K562 (cell line): ENCODE results near the gene MAPKAPK3. TPM values are rescaled to one million over a fixed set of nuclear protein-coding genes. Genes with fewer than 3 reads are reported as not detected.

Experiments used
- ATAC-seq: fragments of 200-7000 bp; cut with Tn5 transposase; 3 replicates; pipeline ENCODE4 v1.9.1; 2020; ENCODE audit warnings: moderate library complexity
- BruUV-seq: library from RNA; stranded (reverse); fragments of 400-500 nt; replicated peaks from 2 replicates; lab custom pipeline; 2021; lab: Mats Ljungman, UMichigan
- CTCF ChIA-PET: fragments of 300-600 bp; formaldehyde crosslinking; extraction: SDS; loops from one replicate; lab custom pipeline; 2021; ENCODE audit warnings: low intra/inter-chr PET ratio; lab: Yijun Ruan, JAX
- POLR2A ChIA-PET: fragments of 300-600, 350-650 bp; sonication (Branson Sonifier 250); formaldehyde crosslinking; extraction: SDS; loops from one replicate; lab custom pipeline; 2021; ENCODE audit warnings: antibody characterized with exemption, inconsistent platforms; lab: Yijun Ruan, JAX
- DNase-seq, 4 experiments: peaks; one replicate each; pipeline versions ENCODE4 v3.0.0 to v3.0.0-alpha.2; 2011 to 2018; ENCODE audit warnings: low spot score in 3 of 4, mixed read lengths in 3 of 4; ENCODE audit errors: extremely low read depth in 1 of 4
- FAIRE-seq: peaks from 2 replicates; lab custom pipeline; 2011; peaks lifted over from hg19 to GRCh38; lab: Jason Lieb, UNC
- H2AFZ ChIP-seq: 2 replicates; pipeline ENCODE4 v1.6.0; 2011; ENCODE audit warnings: low read depth, low read length, control low read depth, inconsistent platforms
- H3K27ac ChIP-seq: fragments of 200-600 bp; 3 replicates; pipeline ENCODE4 v1.8.0; 2011; ENCODE audit warnings: low read depth, mild to moderate bottlenecking, control low read depth, inconsistent platforms, low read length, moderate library complexity, mixed read lengths; ENCODE audit errors: extremely low read depth
- H3K27me3 ChIP-seq, 2 experiments: fragments of 300-600 bp in 1 of 2; 2 replicates in 1 of 2; 3 replicates in 1 of 2; pipeline versions ENCODE4 v1.6.0 to v1.8.0; 2011; ENCODE audit warnings: inconsistent platforms in 2 of 2, low read length in 2 of 2, mild to moderate bottlenecking in 1 of 2, mixed read lengths in 1 of 2, moderate library complexity in 1 of 2; ENCODE audit not compliant: control insufficient read depth in 2 of 2, insufficient read depth in 2 of 2
- H3K36me3 ChIP-seq: fragments of 300-600 bp; 3 replicates; pipeline ENCODE4 v1.8.0; 2011; ENCODE audit warnings: mild to moderate bottlenecking, low read length, inconsistent platforms; ENCODE audit not compliant: control insufficient read depth, insufficient read depth
- H3K4me1 ChIP-seq, 2 experiments: fragments of 200-600 bp in 1 of 2; replicated peaks in 1 of 2; 2 replicates in 1 of 2; 3 replicates in 1 of 2; pipeline versions ENCODE4 v1.5.1 to v1.8.0; 2011; ENCODE audit warnings: inconsistent platforms in 2 of 2, low read length in 2 of 2, mild to moderate bottlenecking in 1 of 2, mixed read lengths in 1 of 2, moderate library complexity in 1 of 2; ENCODE audit not compliant: control insufficient read depth in 2 of 2, insufficient read depth in 2 of 2
- H3K4me2 ChIP-seq: 2 replicates; pipeline ENCODE4 v1.6.1; 2011; ENCODE audit warnings: low read length, control low read depth, inconsistent platforms, mixed read lengths; ENCODE audit not compliant: insufficient read depth
- H3K4me3 ChIP-seq: fragments of 200-600 bp; sonication (generic), shearing (Covaris generic); 2 replicates; pipeline ENCODE4 v1.5.1; 2016; ENCODE audit warnings: control low read depth, inconsistent platforms
- H3K79me2 ChIP-seq: fragments of 200-600 bp; 3 replicates; pipeline ENCODE4 v1.8.0; 2011; ENCODE audit warnings: low read length, inconsistent platforms; ENCODE audit not compliant: control insufficient read depth, insufficient read depth
- H3K9ac ChIP-seq, 2 experiments: 2 replicates each; pipeline versions ENCODE4 v1.6.0 to v1.6.1; 2011; ENCODE audit warnings: low read depth in 2 of 2, low read length in 2 of 2, control low read depth in 1 of 2, inconsistent platforms in 1 of 2, mild to moderate bottlenecking in 1 of 2, mixed read lengths in 1 of 2; ENCODE audit not compliant: insufficient read depth in 1 of 2
- H3K9me1 ChIP-seq: one replicate; pipeline ENCODE4 v1.6.0; 2011; ENCODE audit warnings: inconsistent platforms, mild to moderate bottlenecking, low read length, moderate library complexity; ENCODE audit not compliant: control insufficient read depth, insufficient read depth
- H3K9me3 ChIP-seq: replicated peaks from 2 replicates; pipeline ENCODE4 v1.5.1; 2011; ENCODE audit warnings: low read depth, low read length, inconsistent platforms; ENCODE audit not compliant: control insufficient read depth, insufficient read depth
- H4K20me1 ChIP-seq: replicated peaks from 2 replicates; pipeline ENCODE4 v1.6.1; 2011; ENCODE audit warnings: low read length, inconsistent platforms, mixed read lengths; ENCODE audit not compliant: control insufficient read depth, insufficient read depth
- E4F1 ChIP-seq: fragments of 250-450 bp; sonication (Bioruptor Pico); IDR thresholded peaks from 2 replicates; pipeline ENCODE4 v1.5.0; 2021; ENCODE audit warnings: mild to moderate bottlenecking, borderline replicate concordance
- RAD21 ChIP-seq, 2 experiments: fragments of 250-450 bp in 1 of 2; fragments of 450-650 bp in 1 of 2; sonication (Bioruptor Pico) in 1 of 2; formaldehyde crosslinking in 1 of 2; IDR thresholded peaks in 1 of 2; conservative IDR thresholded peaks in 1 of 2; 2 replicates each; pipeline versions ENCODE4 v1.4.0 to v1.8.0; 2020 to 2022; ENCODE audit warnings: mild to moderate bottlenecking in 2 of 2, moderate library complexity in 1 of 2
- SREBF2 ChIP-seq: sonication (generic); formaldehyde crosslinking; IDR thresholded peaks from 2 replicates; pipeline ENCODE4 v1.4.0; 2020; ENCODE audit warnings: mild to moderate bottlenecking, missing genetic modification reagents
- YY1 ChIP-seq, 3 experiments: IDR thresholded peaks; 2 replicates each; pipeline ENCODE4 v1.6.1; 2011; ENCODE audit warnings: low read length in 2 of 3, mild to moderate bottlenecking in 2 of 3, moderate library complexity in 2 of 3, borderline replicate concordance in 1 of 3, control low read depth in 1 of 3, low read depth in 1 of 3; ENCODE audit not compliant: insufficient read depth in 3 of 3, insufficient replicate concordance in 2 of 3, control insufficient read depth in 1 of 3, insufficient read length in 1 of 3; ENCODE audit errors: extremely low read depth in 1 of 3
- ZNF263 ChIP-seq: sonication (generic); formaldehyde crosslinking; IDR thresholded peaks from 2 replicates; pipeline ENCODE4 v1.8.0; 2022; ENCODE audit warnings: mild to moderate bottlenecking, missing genetic modification reagents, borderline replicate concordance
- ZNF561 ChIP-seq: fragments of 450-650 bp; formaldehyde crosslinking; conservative IDR thresholded peaks from 2 replicates; pipeline ENCODE4 v1.4.0; 2020; ENCODE audit warnings: mild to moderate bottlenecking, moderate library complexity
- ZNF76 ChIP-seq: fragments of 250-450 bp; sonication (Bioruptor Pico); IDR thresholded peaks from 2 replicates; pipeline ENCODE4 v1.4.0; 2020; ENCODE audit warnings: mild to moderate bottlenecking, moderate library complexity, borderline replicate concordance
- WGBS: fragments of 100-300 bp; shearing (Covaris generic); methylation state at CpG from one replicate; pipeline ENCODE4 v1.1.6; 2016; ENCODE audit warnings: low coverage, mixed read lengths; ENCODE audit not compliant: insufficient coverage; ENCODE audit errors: missing lambda C conversion rate; 5-methylcytosine and 5-hydroxymethylcytosine counted together
- in situ Hi-C: fragments of 300-500 bp; cut with MboI; formaldehyde crosslinking; loops from 4 replicates; pipeline ENCODE4 v1.15.0; 2018; ENCODE audit warnings: inconsistent platforms, mixed read lengths
- intact Hi-C: fragments of 100-400 bp; cut with micrococcal nuclease; formaldehyde crosslinking; loops from 2 replicates; pipeline ENCODE4 v1.14.2; 2022
- polyA plus RNA-seq, 8 experiments: library from polyadenylated mRNA; depleted of rRNA in 4 of 8; stranded (reverse) in 5 of 8; unstranded in 3 of 8; fragments of >200 nt; fragmentation: Nextera tagmentation in 2 of 8; fragmentation: Illumina TruSeq in 1 of 8; extraction: Ambion mirVana in 2 of 8; extraction: Trizol in 1 of 8; gene quantifications; 2 replicates each; pipeline versions ENCODE4 v1.2.1 to v1.2.3, GENCODE V29; 2011 to 2014; ENCODE audit warnings: inconsistent platforms in 1 of 8, missing spikeins in 1 of 8
- total RNA-seq, 7 experiments: library from RNA; depleted of rRNA in 6 of 7; stranded (reverse); fragments of >200 nt in 6 of 7; fragmentation: Illumina TruSeq in 2 of 7; extraction: Trizol in 2 of 7; gene quantifications; 2 replicates each; pipeline versions ENCODE4 v1.2.1 to v1.2.3, GENCODE V29; 2011 to 2021; ENCODE audit warnings: low replicate concordance in 1 of 7
- TF ChIP-seq, protein P1 (sequence below): fragments of 450-650 bp; IDR thresholded peaks from 2 replicates; pipeline ENCODE4 v1.6.1; 2017; ENCODE audit warnings: antibody characterized with exemption
- TF ChIP-seq, protein P2 (sequence below), 3 experiments: IDR thresholded peaks in 2 of 3; conservative IDR thresholded peaks in 1 of 3; 2 replicates each; pipeline ENCODE4 v1.5.1; 2011 to 2012; ENCODE audit warnings: low read length in 3 of 3, mild to moderate bottlenecking in 3 of 3, control low read depth in 2 of 3, improper control_type of control experiment in 1 of 3, inconsistent platforms in 1 of 3, low read depth in 1 of 3, mixed read lengths in 1 of 3, moderate library complexity in 1 of 3; ENCODE audit not compliant: insufficient read depth in 2 of 3

The MAPKAPK3 gene
- total and polyA plus RNA-seq, 9 of the 15 experiments (the other 6 are each of a cell fraction or from before 2014, with no cell fraction given) = 8.0 to 56.4 (median 41.2) TPM

- TF ChIP-seq, protein P1, sequence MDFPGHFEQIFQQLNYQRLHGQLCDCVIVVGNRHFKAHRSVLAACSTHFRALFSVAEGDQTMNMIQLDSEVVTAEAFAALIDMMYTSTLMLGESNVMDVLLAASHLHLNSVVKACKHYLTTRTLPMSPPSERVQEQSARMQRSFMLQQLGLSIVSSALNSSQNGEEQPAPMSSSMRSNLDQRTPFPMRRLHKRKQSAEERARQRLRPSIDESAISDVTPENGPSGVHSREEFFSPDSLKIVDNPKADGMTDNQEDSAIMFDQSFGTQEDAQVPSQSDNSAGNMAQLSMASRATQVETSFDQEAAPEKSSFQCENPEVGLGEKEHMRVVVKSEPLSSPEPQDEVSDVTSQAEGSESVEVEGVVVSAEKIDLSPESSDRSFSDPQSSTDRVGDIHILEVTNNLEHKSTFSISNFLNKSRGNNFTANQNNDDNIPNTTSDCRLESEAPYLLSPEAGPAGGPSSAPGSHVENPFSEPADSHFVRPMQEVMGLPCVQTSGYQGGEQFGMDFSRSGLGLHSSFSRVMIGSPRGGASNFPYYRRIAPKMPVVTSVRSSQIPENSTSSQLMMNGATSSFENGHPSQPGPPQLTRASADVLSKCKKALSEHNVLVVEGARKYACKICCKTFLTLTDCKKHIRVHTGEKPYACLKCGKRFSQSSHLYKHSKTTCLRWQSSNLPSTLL = no peak
- TF ChIP-seq ZNF76 = no peak
- TF ChIP-seq ZNF561 = no peak
Observed at GRCh38 chr3:50626401-50626800, 9.4 kb downstream of the MAPKAPK3 start (continued).

DNA sequence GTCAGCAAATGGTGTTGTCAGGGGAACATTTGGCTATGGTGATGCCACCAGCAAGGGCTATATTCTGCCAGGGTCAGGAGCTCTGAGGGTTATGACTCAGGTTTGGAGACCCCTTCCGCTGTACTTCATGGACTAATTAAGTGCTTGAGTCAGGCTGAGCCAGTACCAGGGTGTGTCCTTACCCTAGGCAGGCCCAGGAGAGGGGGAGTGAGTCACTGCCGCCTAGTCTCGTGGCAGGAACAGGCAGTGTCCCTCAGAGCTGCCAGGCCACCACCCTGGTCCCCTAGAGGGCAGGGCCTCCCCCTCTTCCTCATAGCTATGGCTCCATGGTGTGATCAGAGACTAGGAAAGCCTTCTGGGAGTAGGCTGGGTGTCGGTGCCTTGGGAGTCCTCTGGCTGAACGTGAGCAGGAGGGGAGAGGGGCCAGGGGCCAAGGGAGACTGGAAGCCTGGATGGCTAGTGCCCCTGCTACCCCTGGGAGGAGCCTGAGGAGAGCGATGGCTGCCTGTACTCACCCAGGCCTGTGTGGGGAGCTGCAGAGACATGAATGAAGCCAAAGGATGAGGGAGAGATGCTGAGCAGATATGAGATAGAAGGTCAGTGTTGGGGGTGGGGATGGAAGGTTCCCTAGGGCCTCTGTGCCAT is 10.6 kb downstream of the MAPKAPK3 start:
- Histone ChIP-seq H2AFZ (no peak overlapping the region), H3K4me2 (no peak overlapping the region), H3K36me3 (peaks cover 44% of the 10 kb centered on the region; the same call in 2 of the 3 replicates), H3K4me3 (no peak overlapping the region), H3K79me2 (peaks cover 30% of the 10 kb centered on the region), H3K4me1 (peaks cover 4 to 13% of the 10 kb centered on the region in 2 experiments), H3K27ac (no peak overlapping the region), H3K9me1 (no peaks in the 10 kb centered on the region), H3K9me3 (no peaks in the 10 kb centered on the region), H3K9ac (0 out of 4 replicates have a peak overlapping the region, but pooled peaks of 1 of the 2 experiments have one; percentile 13), H3K27me3 (no peaks in the 10 kb centered on the region), H4K20me1 (peaks cover 17% of the 10 kb centered on the region)
- CTCF ChIA-PET = no interaction called here
- POLR2A ChIA-PET = interaction anchor here (0.7 to 1.6 kb wide), 4 partner anchors 8 to 689 kb away, joined by 3 to 11 read pairs (median 4); no protein-coding TSS in a partner anchor
- intact Hi-C loops (no loop called here), in situ Hi-C loops (loop anchor here (25.0 kb wide), 1 partner anchor 1060 kb away; no protein-coding TSS in a partner anchor)
- DNase-seq (peak in 2 of 4 experiments; percentile 25 to 30), FAIRE-seq (no peak), ATAC-seq (peak; percentile 85)
- 60% methylated on average over 4 of the region's 6 CpGs for WGBS
- BruUV-seq = no TSS peak
- TF ChIP-seq RAD21 (CRISPR knock-in tag; conservative IDR thresholded peaks at IDR 0.05 in 1 of 2, IDR thresholded peaks at IDR 0.05 in 1 of 2) = peak in 1 of 2 experiments; percentile 48; a peak in 2 of 4 replicates
- peak; percentile 80 for TF ChIP-seq ZNF263 (CRISPR knock-in tag)
- peak in 1 of 3 experiments; percentile 29 for TF ChIP-seq YY1 (IDR thresholded peaks at IDR 0.05; ENCODE audit: borderline replicate concordance in 1 of 3, control insufficient read depth in 1 of 3, extremely low read depth in 1 of 3, insufficient read depth in 3 of 3, insufficient read length in 1 of 3, insufficient replicate concordance in 2 of 3, low read depth in 1 of 3, low read length in 2 of 3)
- TF ChIP-seq SREBF2 (CRISPR knock-in tag) = no peak
- TF ChIP-seq E4F1 = no peak
- TF ChIP-seq, protein P2, sequence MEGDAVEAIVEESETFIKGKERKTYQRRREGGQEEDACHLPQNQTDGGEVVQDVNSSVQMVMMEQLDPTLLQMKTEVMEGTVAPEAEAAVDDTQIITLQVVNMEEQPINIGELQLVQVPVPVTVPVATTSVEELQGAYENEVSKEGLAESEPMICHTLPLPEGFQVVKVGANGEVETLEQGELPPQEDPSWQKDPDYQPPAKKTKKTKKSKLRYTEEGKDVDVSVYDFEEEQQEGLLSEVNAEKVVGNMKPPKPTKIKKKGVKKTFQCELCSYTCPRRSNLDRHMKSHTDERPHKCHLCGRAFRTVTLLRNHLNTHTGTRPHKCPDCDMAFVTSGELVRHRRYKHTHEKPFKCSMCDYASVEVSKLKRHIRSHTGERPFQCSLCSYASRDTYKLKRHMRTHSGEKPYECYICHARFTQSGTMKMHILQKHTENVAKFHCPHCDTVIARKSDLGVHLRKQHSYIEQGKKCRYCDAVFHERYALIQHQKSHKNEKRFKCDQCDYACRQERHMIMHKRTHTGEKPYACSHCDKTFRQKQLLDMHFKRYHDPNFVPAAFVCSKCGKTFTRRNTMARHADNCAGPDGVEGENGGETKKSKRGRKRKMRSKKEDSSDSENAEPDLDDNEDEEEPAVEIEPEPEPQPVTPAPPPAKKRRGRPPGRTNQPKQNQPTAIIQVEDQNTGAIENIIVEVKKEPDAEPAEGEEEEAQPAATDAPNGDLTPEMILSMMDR (IDR thresholded peaks at IDR 0.05 in 2 of 3, conservative IDR thresholded peaks at IDR 0.05 in 1 of 3; ENCODE audit: insufficient read depth in 2 of 3, low read depth in 1 of 3, low read length in 3 of 3) = peak; percentile 36 to 40 (median 38); a peak in 4 of 6 replicates
